Ovary (tissue), 3 donors: ENCODE measurements around the gene CACNA1D.

ENCODE experiments used
- EP300 ChIP-seq: sonication (generic); formaldehyde crosslinking; IDR thresholded peaks from one replicate; pipeline ENCODE4 v1.6.1; 2017; ENCODE audit warnings: antibody characterized with exemption
- POLR2A ChIP-seq: fragments of 450-650 bp; IDR thresholded peaks from one replicate; pipeline ENCODE4 v1.6.1; 2017; ENCODE audit warnings: antibody characterized with exemption, mild to moderate bottlenecking, moderate library complexity
- TF ChIP-seq, protein P1 (sequence below), 3 donors: fragments of 450-650 bp in 2 of 3; fragments of 200-600 bp in 1 of 3; IDR thresholded peaks; one replicate each; pipeline versions ENCODE4 v1.5.1 to v1.8.0; 2016 to 2022; ENCODE audit warnings: antibody characterized with exemption in 3 of 3, mild to moderate bottlenecking in 1 of 3
- donor health status: DM: no; HTN: no; CAD: no.

- TF ChIP-seq, protein P1, sequence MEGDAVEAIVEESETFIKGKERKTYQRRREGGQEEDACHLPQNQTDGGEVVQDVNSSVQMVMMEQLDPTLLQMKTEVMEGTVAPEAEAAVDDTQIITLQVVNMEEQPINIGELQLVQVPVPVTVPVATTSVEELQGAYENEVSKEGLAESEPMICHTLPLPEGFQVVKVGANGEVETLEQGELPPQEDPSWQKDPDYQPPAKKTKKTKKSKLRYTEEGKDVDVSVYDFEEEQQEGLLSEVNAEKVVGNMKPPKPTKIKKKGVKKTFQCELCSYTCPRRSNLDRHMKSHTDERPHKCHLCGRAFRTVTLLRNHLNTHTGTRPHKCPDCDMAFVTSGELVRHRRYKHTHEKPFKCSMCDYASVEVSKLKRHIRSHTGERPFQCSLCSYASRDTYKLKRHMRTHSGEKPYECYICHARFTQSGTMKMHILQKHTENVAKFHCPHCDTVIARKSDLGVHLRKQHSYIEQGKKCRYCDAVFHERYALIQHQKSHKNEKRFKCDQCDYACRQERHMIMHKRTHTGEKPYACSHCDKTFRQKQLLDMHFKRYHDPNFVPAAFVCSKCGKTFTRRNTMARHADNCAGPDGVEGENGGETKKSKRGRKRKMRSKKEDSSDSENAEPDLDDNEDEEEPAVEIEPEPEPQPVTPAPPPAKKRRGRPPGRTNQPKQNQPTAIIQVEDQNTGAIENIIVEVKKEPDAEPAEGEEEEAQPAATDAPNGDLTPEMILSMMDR (IDR thresholded peaks at IDR 0.05), result no peak
- TF ChIP-seq POLR2A (no peak), EP300 (no peak)
Observed at GRCh38 chr3:53724566-53724965, 230.2 kb downstream of the CACNA1D start.
